Gastroesophageal sphincter (tissue), 3 donors: ENCODE results near the gene PTK7.

Source experiments
- POLR2A ChIP-seq, 2 donors: fragments of 450-650 bp; IDR thresholded peaks; one replicate each; pipeline ENCODE4 v1.6.1; 2017; ENCODE audit warnings: antibody characterized with exemption in 2 of 2, mild to moderate bottlenecking in 2 of 2, moderate library complexity in 1 of 2
- TF ChIP-seq, protein P1 (sequence below), 4 experiments: fragments of 200-600 bp in 2 of 4; fragments of 450-650 bp in 2 of 4; sonication (generic) in 1 of 4; IDR thresholded peaks; one replicate each; pipeline ENCODE4 v1.5.1; 2017 to 2019; ENCODE audit warnings: antibody characterized with exemption in 4 of 4, mild to moderate bottlenecking in 2 of 4, moderate library complexity in 2 of 4

DNA sequence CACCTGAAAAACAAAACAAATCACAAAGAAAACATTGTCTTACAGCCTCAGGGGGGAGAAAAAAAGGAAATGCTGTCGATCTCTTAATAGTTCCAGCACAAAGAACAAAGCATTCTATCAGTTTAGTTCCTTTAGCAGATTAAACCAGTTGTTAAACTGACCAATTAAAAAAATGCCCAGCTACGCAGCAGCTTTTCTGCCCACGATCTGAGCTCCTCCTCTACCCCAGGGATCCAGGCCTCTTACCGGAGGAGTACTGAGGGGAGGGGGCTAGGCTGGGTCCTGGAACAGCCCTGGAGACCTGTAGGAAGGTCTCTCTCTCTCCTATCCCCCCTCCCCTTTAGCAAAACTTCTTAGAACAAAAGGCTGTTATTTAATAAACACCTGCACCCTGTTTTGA is 13.4 kb downstream of the PTK7 start:
- TF ChIP-seq, protein P1, sequence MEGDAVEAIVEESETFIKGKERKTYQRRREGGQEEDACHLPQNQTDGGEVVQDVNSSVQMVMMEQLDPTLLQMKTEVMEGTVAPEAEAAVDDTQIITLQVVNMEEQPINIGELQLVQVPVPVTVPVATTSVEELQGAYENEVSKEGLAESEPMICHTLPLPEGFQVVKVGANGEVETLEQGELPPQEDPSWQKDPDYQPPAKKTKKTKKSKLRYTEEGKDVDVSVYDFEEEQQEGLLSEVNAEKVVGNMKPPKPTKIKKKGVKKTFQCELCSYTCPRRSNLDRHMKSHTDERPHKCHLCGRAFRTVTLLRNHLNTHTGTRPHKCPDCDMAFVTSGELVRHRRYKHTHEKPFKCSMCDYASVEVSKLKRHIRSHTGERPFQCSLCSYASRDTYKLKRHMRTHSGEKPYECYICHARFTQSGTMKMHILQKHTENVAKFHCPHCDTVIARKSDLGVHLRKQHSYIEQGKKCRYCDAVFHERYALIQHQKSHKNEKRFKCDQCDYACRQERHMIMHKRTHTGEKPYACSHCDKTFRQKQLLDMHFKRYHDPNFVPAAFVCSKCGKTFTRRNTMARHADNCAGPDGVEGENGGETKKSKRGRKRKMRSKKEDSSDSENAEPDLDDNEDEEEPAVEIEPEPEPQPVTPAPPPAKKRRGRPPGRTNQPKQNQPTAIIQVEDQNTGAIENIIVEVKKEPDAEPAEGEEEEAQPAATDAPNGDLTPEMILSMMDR (IDR thresholded peaks at IDR 0.05), result no peak
- TF ChIP-seq POLR2A (IDR thresholded peaks at IDR 0.05), result no peak
